Hippocampal formation (tissue), 2 donors: ENCODE results near the gene SLC6A1.

Source experiments
- DNase-seq, 2 donors: peaks; one replicate each; lab custom pipeline; 2025; lab: John Stamatoyannopoulos, UW

Gene SLC6A1

GRCh38 chr3:10993729-10994065 is 1.1 kb downstream of the SLC6A1 start:
- no peak for DNase-seq

GRCh38 chr3:10994306-10994705 is 1.8 kb downstream of the SLC6A1 start:
- peak; percentile 58 to 61 for DNase-seq

- no peak for DNase-seq
Observed at GRCh38 chr3:10995871-10996270, 3.3 kb downstream of the SLC6A1 start.

- peak; percentile 67 to 68 for DNase-seq
Observed at GRCh38 chr3:10996345-10997013, 3.9 kb downstream of the SLC6A1 start.

- no peak for DNase-seq
Observed at GRCh38 chr3:10997196-10997595, 4.6 kb downstream of the SLC6A1 start.

GRCh38 chr3:10998542-10998941 is 6.0 kb downstream of the SLC6A1 start:
- no peak for DNase-seq

- DNase-seq: no peak
Observed at GRCh38 chr3:10999221-11000107, 6.9 kb downstream of the SLC6A1 start.

GRCh38 chr3:11000528-11000927 is 8.0 kb downstream of the SLC6A1 start:
- DNase-seq: no peak

- DNase-seq: peak; percentile 52 to 73
Observed at GRCh38 chr3:11001020-11001657, 8.6 kb downstream of the SLC6A1 start.

- DNase-seq: no peak
Observed at GRCh38 chr3:11001658-11002021, 9.1 kb downstream of the SLC6A1 start.

- peak in 1 of 2 donors; percentile 29 for DNase-seq
Observed at GRCh38 chr3:11002371-11002807, 9.8 kb downstream of the SLC6A1 start.

- DNase-seq: no peak
Observed at GRCh38 chr3:11004563-11004962, 12.0 kb downstream of the SLC6A1 start.

- DNase-seq: no peak
Observed at GRCh38 chr3:11005686-11006256, 13.2 kb downstream of the SLC6A1 start.

- no peak for DNase-seq
Observed at GRCh38 chr3:11006986-11007933, 14.7 kb downstream of the SLC6A1 start.

GRCh38 chr3:11009898-11010297 is 17.4 kb downstream of the SLC6A1 start:
- DNase-seq: no peak

- peak; percentile 84 for DNase-seq
Observed at GRCh38 chr3:11010426-11011165, 18.0 kb downstream of the SLC6A1 start.

- no peak for DNase-seq
Observed at GRCh38 chr3:11014253-11014652, 21.7 kb downstream of the SLC6A1 start.

- DNase-seq: no peak
Observed at GRCh38 chr3:11014752-11015151, 22.2 kb downstream of the SLC6A1 start.

- no peak for DNase-seq
Observed at GRCh38 chr3:11015369-11015768, 22.8 kb downstream of the SLC6A1 start.

GRCh38 chr3:11016727-11017126 is 24.2 kb downstream of the SLC6A1 start:
- DNase-seq: no peak
